ENCODE measurements around the gene AAK1.

GRCh38 chr2:69641887-69642708, 1.4 kb downstream of the AAK1 start:
- TF ChIP-seq EZH2phosphoT487 (IDR thresholded peaks at IDR 0.05; ENCODE audit: unreplicated experiment) (no peak), POLR2AphosphoS5 (IDR thresholded peaks at IDR 0.05; ENCODE audit: low read depth) (no peak), EZH2 (IDR thresholded peaks at IDR 0.05; ENCODE audit: low read depth, unreplicated experiment) (no peak), CREB1 (CRISPR knock-in tag; IDR thresholded peaks at IDR 0.05; ENCODE audit: low read depth) (no peak)
- TF ChIP-seq, protein P1, sequence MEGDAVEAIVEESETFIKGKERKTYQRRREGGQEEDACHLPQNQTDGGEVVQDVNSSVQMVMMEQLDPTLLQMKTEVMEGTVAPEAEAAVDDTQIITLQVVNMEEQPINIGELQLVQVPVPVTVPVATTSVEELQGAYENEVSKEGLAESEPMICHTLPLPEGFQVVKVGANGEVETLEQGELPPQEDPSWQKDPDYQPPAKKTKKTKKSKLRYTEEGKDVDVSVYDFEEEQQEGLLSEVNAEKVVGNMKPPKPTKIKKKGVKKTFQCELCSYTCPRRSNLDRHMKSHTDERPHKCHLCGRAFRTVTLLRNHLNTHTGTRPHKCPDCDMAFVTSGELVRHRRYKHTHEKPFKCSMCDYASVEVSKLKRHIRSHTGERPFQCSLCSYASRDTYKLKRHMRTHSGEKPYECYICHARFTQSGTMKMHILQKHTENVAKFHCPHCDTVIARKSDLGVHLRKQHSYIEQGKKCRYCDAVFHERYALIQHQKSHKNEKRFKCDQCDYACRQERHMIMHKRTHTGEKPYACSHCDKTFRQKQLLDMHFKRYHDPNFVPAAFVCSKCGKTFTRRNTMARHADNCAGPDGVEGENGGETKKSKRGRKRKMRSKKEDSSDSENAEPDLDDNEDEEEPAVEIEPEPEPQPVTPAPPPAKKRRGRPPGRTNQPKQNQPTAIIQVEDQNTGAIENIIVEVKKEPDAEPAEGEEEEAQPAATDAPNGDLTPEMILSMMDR (conservative IDR thresholded peaks at IDR 0.05; ENCODE audit: low read depth in 2 of 2), result no peak

Data from GM23338 (cell line).